ENCODE results near the gene STARD3.

- TF ChIP-seq CTCF (conservative IDR thresholded peaks at IDR 0.05 in 1 of 2, IDR thresholded peaks at IDR 0.05 in 1 of 2; ENCODE audit: extremely low read depth in 1 of 2, insufficient read depth in 1 of 2, low read depth in 1 of 2, low read length in 2 of 2) (no peak), EZH2 (IDR thresholded peaks at IDR 0.05; ENCODE audit: borderline replicate concordance, low read length) (no peak)
Observed at GRCh38 chr17:39647256-39647655, 10.3 kb downstream of the STARD3 start.

All from mammary epithelial cell (primary cell).